HG03159 (cell line): ENCODE results near the gene PRMT3.
"Not testable (repeated sequence)": the region's sequence is repeated elsewhere in the genome, so short reads cannot be mapped to it uniquely, and the experiment has no call there.

Source experiments
- ATAC-seq: cut with Tn5 transposase; IDR thresholded peaks from one replicate; pipeline ENCODE4 v1.9.1; 2021; ENCODE audit warnings: mild to moderate bottlenecking, moderate library complexity; ENCODE audit not compliant: unreplicated experiment

PRMT3 gene

DNA sequence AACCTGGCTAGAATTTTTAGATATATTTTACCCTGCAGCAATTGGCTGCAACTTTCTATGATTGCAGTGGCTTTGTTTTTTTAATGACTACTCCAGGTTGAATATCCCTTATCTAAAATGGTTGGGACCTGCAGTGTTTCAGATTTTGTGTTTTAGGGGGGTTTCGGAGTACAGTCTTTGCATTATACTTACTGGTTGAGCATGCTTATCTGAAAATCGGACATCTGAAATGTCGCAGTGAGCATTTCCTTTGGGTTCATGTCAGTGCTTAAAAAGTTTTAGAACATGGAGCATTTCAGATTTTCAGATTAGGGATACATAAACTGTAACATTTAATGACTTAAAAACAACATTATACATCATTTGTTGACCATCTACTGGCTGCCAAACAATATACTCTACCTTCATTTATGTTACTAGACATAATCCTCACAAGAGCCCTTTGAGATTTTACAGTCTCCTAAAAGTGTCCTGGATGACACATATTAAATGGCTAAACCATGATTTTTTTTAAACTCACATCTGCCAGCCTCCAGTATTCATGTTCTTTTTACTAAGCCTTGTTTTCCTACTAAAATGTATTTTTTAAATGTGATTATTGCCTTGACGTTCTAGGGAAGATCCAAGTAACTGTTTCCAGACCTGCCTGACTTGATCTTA lies 66.3 kb downstream of the PRMT3 start:
- no peak for ATAC-seq

DNA sequence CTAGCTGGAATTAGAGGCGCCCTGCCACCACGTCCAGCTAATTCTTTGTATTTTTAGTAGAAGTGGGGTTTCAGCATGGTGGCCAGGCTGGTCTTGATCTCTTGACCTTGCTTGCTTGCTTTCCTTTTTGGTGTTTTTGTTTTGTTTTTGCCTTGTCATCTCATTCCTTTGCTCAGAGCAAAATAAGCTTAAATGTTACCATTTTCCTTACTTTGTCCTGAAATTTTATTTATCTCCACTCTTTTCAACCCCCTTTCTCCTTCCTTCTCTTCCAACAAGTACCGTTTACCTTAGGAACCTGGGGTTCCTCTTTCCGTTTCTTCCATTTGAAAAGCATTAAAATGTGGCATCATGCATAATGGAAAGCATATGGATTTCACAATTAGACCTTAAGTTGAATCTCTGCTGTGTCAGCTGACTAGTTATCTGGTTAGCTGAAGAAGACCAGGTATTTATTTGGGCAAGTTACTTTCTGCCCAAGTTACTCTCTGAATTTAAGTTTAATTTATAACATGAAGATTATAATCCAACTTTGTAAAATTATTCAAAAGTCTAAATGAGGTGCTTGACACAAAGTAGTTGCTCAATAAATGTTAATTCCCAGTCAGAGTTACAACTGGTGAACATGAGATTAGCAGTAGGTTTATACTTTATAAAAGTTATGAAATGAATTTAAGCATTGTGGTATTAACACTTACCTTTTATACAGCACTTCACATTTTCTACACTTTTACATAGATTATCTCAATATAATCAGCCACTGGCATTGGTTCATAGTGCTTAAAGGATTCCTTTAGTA lies 69.7 kb downstream of the PRMT3 start:
- ATAC-seq, result no peak

DNA sequence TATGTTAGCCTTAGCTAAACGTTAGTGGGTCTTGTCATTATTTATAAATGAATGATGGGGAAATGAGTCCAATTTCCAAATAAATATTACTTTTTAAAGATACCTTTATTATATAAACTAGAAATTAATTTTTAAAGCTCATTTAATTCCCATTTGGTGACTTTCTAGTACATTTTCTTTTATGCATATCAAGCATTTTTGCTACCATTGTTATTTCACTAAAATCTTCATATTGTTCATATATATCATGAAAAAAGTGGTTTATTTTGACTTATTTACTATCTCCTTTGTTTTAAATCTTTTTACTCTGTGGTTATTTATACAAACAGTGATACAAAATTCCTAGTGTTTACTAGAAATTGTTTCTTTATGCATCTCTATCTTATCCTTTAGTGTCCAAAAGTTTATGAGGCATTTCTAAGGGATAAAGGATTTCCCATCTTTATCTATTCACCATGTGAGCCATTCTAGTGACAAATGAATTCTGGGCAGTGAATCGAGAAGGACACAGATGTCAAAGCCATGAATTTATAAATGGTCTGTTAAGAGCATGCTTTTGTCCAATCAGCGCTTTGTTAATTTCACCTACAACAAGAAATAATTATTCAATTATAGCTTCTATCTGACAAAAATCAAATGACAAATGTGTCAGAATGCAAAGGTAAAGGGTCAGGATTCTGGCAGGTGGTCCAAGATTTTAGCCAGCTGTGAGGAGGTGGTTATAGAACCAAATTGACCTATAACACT lies 70.6 kb downstream of the PRMT3 start:
- no peak for ATAC-seq

DNA sequence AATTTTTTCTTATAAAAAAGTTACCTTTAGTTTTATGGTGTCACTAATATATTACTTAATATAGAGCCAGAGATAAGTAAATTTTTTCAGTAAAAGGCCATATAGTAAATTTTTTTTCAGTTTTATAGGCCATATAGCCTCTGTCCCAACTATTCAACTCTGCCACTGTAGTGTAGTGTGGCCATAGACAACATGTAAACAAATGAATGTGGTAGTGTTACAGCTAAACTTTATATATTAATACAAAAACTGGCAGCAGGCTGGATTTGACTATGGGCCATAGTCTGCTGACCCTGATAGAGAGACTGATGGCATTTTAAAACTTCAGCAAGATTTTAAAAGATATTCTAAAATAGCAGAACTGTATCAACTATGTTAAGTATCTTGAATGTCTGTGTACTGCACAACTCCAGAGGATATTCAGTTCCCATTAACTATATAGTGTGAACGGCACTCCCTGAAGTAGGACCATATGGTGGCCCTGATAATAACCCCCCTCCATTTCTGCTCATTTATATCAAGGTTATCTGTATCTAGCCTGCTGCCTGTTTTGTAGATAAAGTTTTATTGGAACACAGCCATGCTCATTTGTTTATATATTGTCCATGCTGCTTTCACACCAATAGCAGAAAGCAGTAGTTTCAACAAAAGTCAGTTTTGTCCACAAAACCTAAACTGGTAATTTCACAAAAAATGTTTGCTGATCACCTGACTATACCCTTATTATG lies 71.6 kb downstream of the PRMT3 start:
- ATAC-seq, result no peak

DNA sequence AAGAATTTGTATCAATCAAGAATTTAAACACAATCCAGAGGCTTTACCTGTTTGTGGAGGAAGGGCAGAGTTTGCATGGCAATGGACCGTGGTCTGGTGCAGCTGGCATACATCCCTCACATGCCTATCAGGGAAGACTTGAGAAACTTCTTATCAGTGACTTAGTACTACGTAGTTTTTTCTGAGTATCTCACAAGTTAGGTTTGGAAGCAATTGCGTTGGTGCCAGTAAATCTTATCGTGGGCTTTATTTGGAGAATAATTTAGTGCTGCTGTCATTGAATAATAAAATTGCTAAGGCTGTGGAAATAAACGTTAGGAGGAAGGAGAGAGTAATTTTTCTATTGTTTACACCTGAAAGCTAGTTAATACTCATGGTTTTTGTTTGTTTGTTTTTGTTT lies 72.3 kb downstream of the PRMT3 start:
- ATAC-seq, result no peak

DNA sequence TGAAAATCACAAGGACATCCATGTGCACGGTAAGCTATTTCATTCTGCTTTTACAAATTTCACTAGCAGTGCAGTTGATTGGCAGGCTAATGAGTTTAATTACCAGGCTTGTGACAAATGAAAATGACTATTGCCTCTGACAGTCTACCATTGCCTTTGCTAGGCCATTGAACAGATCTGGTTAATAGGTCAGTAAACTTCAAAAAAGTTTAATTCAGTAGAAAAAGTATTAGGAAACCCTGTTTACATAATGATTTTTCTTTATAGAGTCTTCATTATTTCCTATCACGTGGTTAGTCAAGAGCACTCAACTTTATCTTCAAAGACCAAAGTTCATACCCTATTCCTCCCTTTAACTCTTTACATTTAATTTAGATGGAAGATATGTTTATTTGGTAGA lies 77.0 kb downstream of the PRMT3 start:
- no peak for ATAC-seq

DNA sequence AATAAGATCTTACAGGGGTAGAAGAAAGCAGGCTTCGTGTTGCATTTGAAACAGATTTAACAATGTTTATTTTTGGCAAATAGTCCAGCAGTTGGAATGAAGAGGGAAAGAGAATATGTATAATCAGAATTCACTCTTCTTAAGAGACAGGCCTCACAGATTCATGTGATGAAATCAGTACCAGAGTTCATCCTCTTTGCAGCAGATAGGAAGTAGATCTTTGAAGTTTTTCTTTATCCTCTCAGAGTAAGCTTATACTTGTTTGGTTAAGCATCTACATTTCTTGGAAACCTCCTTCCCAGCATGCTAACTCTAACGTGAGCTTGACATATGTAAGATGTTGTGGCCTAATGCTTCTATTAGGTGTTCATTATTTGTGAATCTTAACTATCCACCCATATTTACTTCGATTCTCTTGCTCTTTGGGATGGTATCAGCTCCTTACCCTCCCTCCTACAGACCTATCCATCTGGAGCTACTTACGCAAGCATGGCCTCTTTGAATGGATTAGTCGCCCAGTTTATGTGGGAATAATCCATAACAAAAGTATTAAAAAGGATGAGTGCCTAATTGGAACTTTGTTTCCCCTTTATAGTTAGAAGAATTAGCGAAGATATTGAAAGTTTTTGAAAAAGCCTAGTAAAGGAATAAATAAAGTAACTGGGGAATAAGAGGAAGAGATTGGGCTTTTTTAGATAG lies 80.1 kb downstream of the PRMT3 start:
- ATAC-seq, result no peak

DNA sequence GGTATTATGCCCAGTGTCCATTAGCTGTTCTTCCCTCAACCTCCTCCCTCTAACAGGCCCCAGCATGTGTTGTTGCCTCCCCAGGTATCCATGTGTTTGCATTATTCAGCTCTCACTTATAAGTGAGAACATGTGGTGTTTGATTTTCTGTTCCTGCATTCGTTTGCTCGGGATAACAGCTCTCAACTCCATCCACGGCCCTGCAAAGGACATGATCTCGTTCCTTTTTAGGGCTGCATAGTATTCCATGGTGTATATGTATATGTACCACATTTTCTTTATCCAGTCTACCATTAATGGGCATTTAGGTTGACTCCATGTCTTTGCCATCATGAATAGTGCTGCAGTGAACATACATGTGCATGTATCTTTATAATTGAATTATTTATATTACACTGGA lies 82.8 kb downstream of the PRMT3 start:
- no peak for ATAC-seq

DNA sequence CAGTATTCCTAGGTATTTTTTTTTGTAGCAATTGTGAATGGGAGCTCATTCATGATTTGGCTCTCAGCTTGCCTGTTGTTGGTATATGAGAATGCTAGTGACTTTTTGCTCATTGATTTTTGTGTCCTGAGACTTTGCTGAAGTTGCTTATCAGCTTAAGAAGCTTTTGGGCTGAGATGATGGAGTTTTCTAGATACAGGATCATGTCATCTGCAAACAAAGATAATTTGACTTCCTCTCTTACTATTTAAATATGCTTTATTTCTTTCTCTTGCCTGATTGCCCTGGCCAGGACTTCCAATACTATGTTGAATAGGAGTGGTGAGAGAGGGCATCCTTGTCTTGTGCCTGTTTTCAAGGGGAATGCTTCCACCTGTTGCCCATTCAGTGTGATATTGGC lies 84.4 kb downstream of the PRMT3 start:
- ATAC-seq, result not testable (repeated sequence)

DNA sequence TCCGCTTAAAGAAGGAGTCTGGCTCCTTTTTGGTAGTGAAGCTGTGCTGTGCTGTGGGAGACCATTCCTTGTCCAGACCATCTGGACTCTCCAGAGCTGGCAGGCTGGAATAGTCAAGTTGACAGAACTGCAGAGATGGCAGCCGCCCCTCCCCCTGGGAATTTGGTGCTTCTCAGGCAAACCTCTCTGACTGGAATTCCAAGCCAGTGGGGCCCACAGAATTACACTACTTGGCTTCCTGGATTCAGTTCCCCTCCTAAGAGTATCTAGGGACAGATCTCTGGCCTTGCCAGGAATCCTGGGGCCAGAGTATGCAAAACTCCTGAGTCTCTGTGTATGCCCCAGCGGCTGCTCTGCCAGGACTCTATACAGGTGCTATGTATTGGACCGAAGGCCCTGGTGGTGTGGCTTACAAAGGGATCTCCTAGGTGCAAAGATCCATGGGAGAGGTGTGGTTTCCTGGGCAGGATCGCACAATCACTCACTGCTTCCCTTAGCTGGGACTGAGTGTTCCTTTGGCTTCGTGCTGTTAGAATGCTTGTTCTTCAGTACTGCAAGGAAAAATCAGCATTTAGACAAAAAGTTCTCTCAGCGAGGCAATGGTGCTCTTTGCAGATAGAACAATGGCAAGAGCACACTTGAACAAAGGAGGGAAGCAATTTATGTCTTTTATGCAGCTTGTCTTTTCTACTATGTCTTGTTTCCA lies 86.8 kb downstream of the PRMT3 start:
- ATAC-seq, result no peak

DNA sequence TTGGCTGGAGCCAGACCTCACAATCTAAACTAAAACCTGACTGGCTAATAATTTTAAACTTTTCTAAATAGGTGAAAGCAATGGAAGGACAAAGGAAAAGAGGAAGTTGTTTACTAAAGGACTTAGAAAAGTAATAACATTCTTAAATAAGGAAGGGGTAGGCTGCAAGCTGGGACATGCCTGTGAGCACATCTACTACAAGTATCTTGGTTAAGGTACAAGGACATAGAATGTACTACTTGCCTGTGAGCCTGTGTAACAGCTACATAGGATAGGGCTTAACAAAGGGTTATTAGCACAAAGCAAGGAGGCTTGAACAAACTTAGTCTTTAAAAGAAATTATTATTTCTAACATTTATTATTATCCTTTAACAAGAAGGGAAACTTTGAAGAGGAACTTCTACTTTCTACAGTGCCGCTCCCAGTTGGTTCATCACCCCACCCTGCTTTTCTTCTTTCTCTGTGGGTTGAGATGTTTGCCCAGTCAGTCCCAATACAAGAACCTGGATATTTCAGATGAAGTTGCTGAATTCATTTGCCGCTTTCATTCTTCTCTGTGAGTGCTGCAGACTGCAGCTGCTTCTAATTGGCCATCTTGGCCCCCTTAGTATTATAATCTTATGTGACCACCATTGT lies 87.5 kb downstream of the PRMT3 start:
- ATAC-seq, result no peak

DNA sequence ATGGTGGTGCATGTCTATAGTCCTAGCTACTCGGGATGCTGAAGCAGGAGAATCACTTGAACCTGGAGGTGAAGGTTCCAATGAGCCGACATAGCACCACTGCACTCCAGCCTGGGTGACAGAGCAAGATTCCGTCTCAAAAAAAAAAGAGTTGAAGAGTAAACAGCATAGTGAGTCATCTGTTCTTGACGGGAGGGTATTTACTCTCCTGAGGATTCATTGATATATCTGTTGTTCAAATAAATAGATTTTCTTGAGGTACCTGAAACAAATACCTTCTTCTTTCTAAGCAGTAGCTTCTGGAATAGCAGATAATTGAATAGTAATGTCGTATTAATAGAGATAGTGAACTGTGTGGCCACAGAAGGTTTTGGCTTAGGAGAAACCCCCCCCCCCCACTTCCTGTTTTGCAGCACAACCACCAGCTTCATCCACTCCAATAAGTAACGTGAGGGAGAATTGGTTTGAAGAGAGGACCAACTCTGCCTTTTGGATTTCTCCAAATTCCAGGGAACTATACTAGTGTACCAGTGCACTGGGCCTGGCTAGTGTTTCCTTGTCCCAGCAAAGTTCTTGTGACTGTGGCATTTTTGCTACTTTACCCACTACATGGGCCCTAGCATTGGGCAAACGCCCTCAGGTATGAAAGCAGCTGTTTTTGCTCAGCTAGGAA lies 90.0 kb downstream of the PRMT3 start:
- ATAC-seq, result no peak

DNA sequence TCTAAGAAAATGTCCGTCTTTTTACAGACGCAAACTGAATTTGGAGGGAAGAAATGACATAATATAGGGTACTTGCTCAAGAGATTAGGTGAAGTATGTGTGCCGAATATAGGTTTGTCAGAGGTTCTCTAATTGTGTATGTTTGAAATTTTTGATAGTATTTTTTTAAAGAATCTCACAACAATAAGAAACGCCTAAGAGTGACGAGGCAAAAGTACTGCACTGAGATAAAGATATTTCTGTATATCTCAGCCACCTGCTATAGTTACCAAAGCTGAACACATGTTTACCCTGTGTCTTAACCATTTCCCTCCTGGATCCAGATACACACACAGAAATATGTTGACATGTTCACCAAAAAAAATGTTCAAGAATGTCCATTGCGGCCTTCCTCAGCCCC lies 92.0 kb downstream of the PRMT3 start:
- ATAC-seq, result no peak

DNA sequence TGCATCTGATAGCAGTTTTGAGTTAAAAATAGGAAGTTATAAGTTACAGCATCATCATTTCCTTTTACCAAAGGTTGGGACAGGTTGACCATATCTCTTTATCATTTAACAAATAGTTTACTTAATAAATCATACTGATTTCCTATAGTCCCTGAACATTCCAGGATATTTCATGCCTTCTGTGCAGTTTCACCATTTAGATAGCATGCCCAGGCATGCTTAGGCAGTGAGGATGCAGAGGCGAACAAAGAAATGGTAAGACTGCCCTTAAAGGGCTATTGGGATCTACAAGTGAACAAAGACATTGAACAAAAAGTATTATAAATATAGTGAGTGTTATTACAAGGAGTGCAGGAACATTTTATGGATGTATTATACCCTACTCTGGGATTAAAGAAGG lies 96.4 kb downstream of the PRMT3 start:
- no peak for ATAC-seq

DNA sequence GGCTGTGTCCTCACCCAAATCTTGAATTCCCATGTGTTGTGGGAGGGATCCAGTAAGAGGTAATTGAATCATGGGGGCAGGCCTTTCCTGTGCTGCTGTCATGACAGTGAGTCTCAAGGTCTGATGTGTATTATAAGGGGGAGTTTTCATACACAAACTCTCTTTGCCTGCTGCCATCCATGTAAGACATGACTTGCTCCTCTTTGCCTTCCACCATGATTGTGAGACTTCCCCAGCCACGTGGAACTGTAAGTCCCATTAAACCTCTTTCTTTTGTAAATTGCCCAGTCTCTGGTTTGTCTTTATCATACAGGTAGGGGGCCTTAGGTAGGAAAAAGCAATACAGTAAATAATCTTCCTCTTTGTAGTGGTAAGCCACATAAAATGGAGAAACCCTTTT lies 96.9 kb downstream of the PRMT3 start:
- ATAC-seq, result not testable (repeated sequence)

DNA sequence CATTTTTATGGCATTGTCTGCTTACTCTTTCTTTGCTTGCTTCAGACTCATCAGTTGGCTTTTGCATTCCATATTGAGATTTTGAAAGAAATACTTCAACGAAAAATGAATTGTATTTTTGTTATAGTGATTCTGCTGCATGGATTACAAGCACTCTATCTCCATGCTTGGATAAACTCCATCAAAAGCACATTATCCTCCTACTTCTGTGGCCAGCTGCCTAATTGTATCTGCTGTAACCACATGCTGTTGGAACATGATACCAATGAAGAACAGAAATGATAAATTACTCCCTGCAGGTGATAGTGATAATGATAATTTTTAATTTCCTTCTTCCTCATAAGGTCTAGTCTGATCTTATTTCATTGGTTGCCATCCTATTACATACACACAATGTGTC lies 100.8 kb downstream of the PRMT3 start:
- ATAC-seq, result no peak

DNA sequence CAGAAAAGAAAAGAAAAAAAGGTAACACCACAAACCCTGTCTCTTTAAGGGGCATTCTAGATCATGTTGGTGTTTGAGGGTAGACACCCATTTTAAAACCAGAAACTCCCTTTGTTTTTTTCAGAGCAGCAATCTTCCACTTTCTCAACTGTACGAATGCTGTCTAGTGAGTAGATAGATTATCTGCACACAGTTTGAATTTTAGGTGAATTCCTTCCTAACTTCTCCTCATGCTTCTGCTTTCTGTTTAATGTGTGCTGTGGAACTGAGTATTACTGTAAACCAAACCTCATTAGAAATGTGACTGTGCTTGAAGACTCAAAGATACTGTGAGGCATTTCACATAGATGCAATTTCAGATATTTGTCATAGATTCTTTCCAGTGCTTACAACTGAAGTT lies 102.4 kb downstream of the PRMT3 start:
- peak; percentile 81 for ATAC-seq

DNA sequence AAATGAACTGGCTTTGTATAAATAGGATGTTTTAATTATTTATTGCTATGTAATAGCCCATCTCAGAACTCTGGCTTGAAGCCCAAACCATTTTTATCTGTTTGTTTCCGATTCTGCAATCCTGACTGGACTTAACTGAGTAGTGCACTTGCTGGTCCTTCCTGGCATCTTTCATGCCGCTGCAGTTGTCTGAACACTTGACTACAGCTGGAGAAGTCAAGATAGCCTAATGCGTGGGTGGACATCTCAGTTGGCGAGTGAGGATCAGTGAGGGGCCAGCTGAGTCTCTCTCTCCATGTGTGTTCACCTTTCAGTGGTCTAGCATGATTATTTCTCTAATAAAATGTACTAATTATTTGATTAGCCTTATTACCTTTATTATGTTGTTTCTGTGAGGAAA lies 105.8 kb downstream of the PRMT3 start:
- ATAC-seq, result no peak
